HS-27A (cell line): ENCODE measurements around the gene HLA-DQA2.
"Not testable (repeated sequence)": the region's sequence is repeated elsewhere in the genome, so short reads cannot be mapped to it uniquely, and the experiment has no call there.

Experiments
- DNase-seq: peaks from one replicate; pipeline ENCODE4 v3.0.0-alpha.2; 2012; ENCODE audit warnings: low read depth, missing footprints

HLA-DQA2 gene

GRCh38 chr6:32741031-32741960 is at the start of gene HLA-DQA2:
TSS of gene HLA-DQA2 (plus strand) at chr6:32741391. CDS start at chr6:32741444, 53 bp downstream.
- DNase-seq: no peak

- no peak for DNase-seq
These were observed 49.2 kb upstream of the HLA-DQA2 start for GRCh38 chr6:32692019-32692418.

- DNase-seq: no peak
These were observed 44.2 kb upstream of the HLA-DQA2 start for GRCh38 chr6:32697031-32697430.

GRCh38 chr6:32700391-32701040 is 40.7 kb upstream of the HLA-DQA2 start:
- peak; percentile 40 for DNase-seq

GRCh38 chr6:32703347-32703746 is 37.8 kb upstream of the HLA-DQA2 start:
- DNase-seq: no peak

- DNase-seq: not testable (repeated sequence)
These were observed 36.0 kb upstream of the HLA-DQA2 start for GRCh38 chr6:32705164-32705563.

- DNase-seq: no peak
These were observed 31.6 kb upstream of the HLA-DQA2 start for GRCh38 chr6:32709625-32710024.

GRCh38 chr6:32713241-32713640 is 27.9 kb upstream of the HLA-DQA2 start:
- no peak for DNase-seq

GRCh38 chr6:32716396-32716795 is 24.8 kb upstream of the HLA-DQA2 start:
- no peak for DNase-seq

- no peak for DNase-seq
These were observed 22.3 kb upstream of the HLA-DQA2 start for GRCh38 chr6:32718879-32719278.

- no peak for DNase-seq
These were observed 3.1 kb upstream of the HLA-DQA2 start for GRCh38 chr6:32738126-32738525.

GRCh38 chr6:32742374-32742773 is 1.2 kb downstream of the HLA-DQA2 start:
- no peak for DNase-seq

GRCh38 chr6:32744776-32745175 is 3.6 kb downstream of the HLA-DQA2 start:
- DNase-seq: no peak

- DNase-seq: not testable (repeated sequence)
These were observed 4.5 kb downstream of the HLA-DQA2 start for GRCh38 chr6:32745649-32746048.

- DNase-seq: no peak
These were observed 11.4 kb downstream of the HLA-DQA2 start for GRCh38 chr6:32752580-32752979.

- no peak for DNase-seq
These were observed 18.5 kb downstream of the HLA-DQA2 start for GRCh38 chr6:32759669-32760068.

GRCh38 chr6:32761072-32761471 is 19.9 kb downstream of the HLA-DQA2 start:
- DNase-seq: no peak

GRCh38 chr6:32761548-32761947 is 20.4 kb downstream of the HLA-DQA2 start:
- no peak for DNase-seq

GRCh38 chr6:32763421-32763820 is 22.2 kb downstream of the HLA-DQA2 start, which contains the start of gene HLA-DQB2:
TSS of gene HLA-DQB2 (minus strand) at chr6:32763532. CDS start at chr6:32763470, 62 bp downstream.
- DNase-seq: no peak

- DNase-seq: no peak
These were observed 22.9 kb downstream of the HLA-DQA2 start for GRCh38 chr6:32764048-32764447.

GRCh38 chr6:32772656-32773055 is 31.5 kb downstream of the HLA-DQA2 start:
- no peak for DNase-seq

- DNase-seq: no peak
These were observed 33.2 kb downstream of the HLA-DQA2 start for GRCh38 chr6:32774426-32774825.

GRCh38 chr6:32775071-32775470 is 33.9 kb downstream of the HLA-DQA2 start:
- no peak for DNase-seq
